ENCODE data around the gene GPR18. TPM values are rescaled to one million over a fixed set of nuclear protein-coding genes. Genes with fewer than 3 reads are reported as not detected.

Gene GPR18
- total RNA-seq, 4 donors from 2014 or later = 1.1 to 2.1 TPM; not detected in 2

GRCh38 chr13:99293178-99293577, 35.0 kb upstream of the GPR18 start:
- Histone ChIP-seq H3K4me3 (no peak overlapping the region), H3K27ac (no peak overlapping the region), H3K9me3 (no peaks in the 10 kb centered on the region), H3K4me1 (no peaks in the 10 kb centered on the region), H3K27me3 (no peaks in the 10 kb centered on the region), H3K36me3 (no peaks in the 10 kb centered on the region)
- intact Hi-C loops (cut with DNase I; ENCODE audit: low total_unique reads) = no loop called here
- no peak for DNase-seq
- no peak for TF ChIP-seq POLR2A (IDR thresholded peaks at IDR 0.05)
- no peak for TF ChIP-seq CTCF (IDR thresholded peaks at IDR 0.05)

- Histone ChIP-seq H3K4me3 (no peak overlapping the region), H3K9me3 (no peaks in the 10 kb centered on the region), H3K27me3 (no peaks in the 10 kb centered on the region), H3K4me1 (no peaks in the 10 kb centered on the region), H3K27ac (no peak overlapping the region), H3K36me3 (no peaks in the 10 kb centered on the region)
- intact Hi-C loops (cut with DNase I; ENCODE audit: low total_unique reads) = no loop called here
- DNase-seq = no peak
- TF ChIP-seq CTCF (IDR thresholded peaks at IDR 0.05) (no peak), POLR2A (IDR thresholded peaks at IDR 0.05) (no peak)
These were observed 32.7 kb upstream of the GPR18 start for GRCh38 chr13:99290894-99291293.

GRCh38 chr13:99289674-99290337, 31.6 kb upstream of the GPR18 start:
- Histone ChIP-seq H3K27ac (no peak overlapping the region), H3K4me1 (no peaks in the 10 kb centered on the region), H3K36me3 (no peaks in the 10 kb centered on the region), H3K4me3 (no peak overlapping the region), H3K9me3 (no peaks in the 10 kb centered on the region), H3K27me3 (no peaks in the 10 kb centered on the region)
- no peak for TF ChIP-seq CTCF (IDR thresholded peaks at IDR 0.05)
- no peak for TF ChIP-seq POLR2A (IDR thresholded peaks at IDR 0.05)
- intact Hi-C loops (cut with DNase I; ENCODE audit: low total_unique reads) = no loop called here
- DNase-seq = no peak

GRCh38 chr13:99289271-99289670, 31.1 kb upstream of the GPR18 start:
- no peaks in the 10 kb centered on the region for H3K27me3 ChIP-seq
- no peak overlapping the region for H3K4me3 ChIP-seq
- no peak overlapping the region for H3K27ac ChIP-seq
- H3K36me3 ChIP-seq = no peaks in the 10 kb centered on the region
- intact Hi-C loops (cut with DNase I; ENCODE audit: low total_unique reads) = no loop called here
- no peak for DNase-seq
- no peaks in the 10 kb centered on the region for H3K9me3 ChIP-seq
- no peaks in the 10 kb centered on the region for H3K4me1 ChIP-seq
- TF ChIP-seq POLR2A (IDR thresholded peaks at IDR 0.05) = no peak
- no peak for TF ChIP-seq CTCF (IDR thresholded peaks at IDR 0.05)

- TF ChIP-seq POLR2A (IDR thresholded peaks at IDR 0.05) (no peak), CTCF (IDR thresholded peaks at IDR 0.05) (no peak)
- no peak overlapping the region for H3K27ac ChIP-seq
- intact Hi-C loops (cut with DNase I; ENCODE audit: low total_unique reads) = no loop called here
- H3K4me3 ChIP-seq = no peak overlapping the region
- no peaks in the 10 kb centered on the region for H3K4me1 ChIP-seq
- DNase-seq = no peak
- H3K27me3 ChIP-seq = no peaks in the 10 kb centered on the region
- no peaks in the 10 kb centered on the region for H3K9me3 ChIP-seq
- no peaks in the 10 kb centered on the region for H3K36me3 ChIP-seq
These were observed 29.9 kb upstream of the GPR18 start for GRCh38 chr13:99288089-99288488.

Data from uterus (tissue), 4 donors.